HepG2 (cell line): ENCODE data around the gene TTLL12. TPM values are rescaled to one million over a fixed set of nuclear protein-coding genes. Genes with fewer than 3 reads are reported as not detected.
A peak's percentile ranks its signal among the peaks of the same experiment; 100 is the strongest.

Source experiments
- ATAC-seq: fragments of 200-7000 bp; cut with Tn5 transposase; 3 replicates; pipeline ENCODE4 v1.9.1; 2020; ENCODE audit warnings: mild to moderate bottlenecking, moderate library complexity
- BruUV-seq: library from RNA; stranded (reverse); fragments of 400-500 nt; replicated peaks from 2 replicates; lab custom pipeline; 2021; lab: Mats Ljungman, UMichigan
- CTCF ChIA-PET: fragments of 300-600 bp; formaldehyde crosslinking; extraction: SDS; loops from one replicate; lab custom pipeline; 2021; ENCODE audit warnings: low total read pairs, inconsistent platforms, low intra/inter-chr PET ratio; lab: Yijun Ruan, JAX
- POLR2A ChIA-PET: fragments of 350-600 bp; sonication (Branson Sonifier 250); formaldehyde crosslinking; loops from one replicate; lab custom pipeline; 2020; ENCODE audit warnings: antibody characterized with exemption, inconsistent platforms; lab: Yijun Ruan, JAX
- DNase-seq: peaks from one replicate; pipeline ENCODE4 v3.0.0-alpha.2; 2015; ENCODE audit warnings: low spot score
- FAIRE-seq: peaks from 3 replicates; lab custom pipeline; 2011; peaks lifted over from hg19 to GRCh38; lab: Jason Lieb, UNC
- H2AFZ ChIP-seq: one replicate; pipeline ENCODE4 v1.6.1; 2011; ENCODE audit warnings: low read length, inconsistent platforms
- H3K27ac ChIP-seq: fragments of 300-600 bp; 3 replicates; pipeline ENCODE4 v1.8.0; 2011; ENCODE audit warnings: mixed run types, mild to moderate bottlenecking, mixed read lengths, low read length, inconsistent platforms; ENCODE audit not compliant: insufficient read depth; ENCODE audit errors: extremely low read length
- H3K27me3 ChIP-seq, 2 experiments: fragments of 200-600 bp in 1 of 2; 2 replicates in 1 of 2; 3 replicates in 1 of 2; pipeline versions ENCODE4 v1.6.0 to v1.8.0; 2011; ENCODE audit warnings: low read length in 2 of 2, mild to moderate bottlenecking in 2 of 2, moderate library complexity in 2 of 2, inconsistent platforms in 1 of 2; ENCODE audit not compliant: insufficient read depth in 2 of 2, control insufficient read depth in 1 of 2
- H3K36me3 ChIP-seq, 2 experiments: fragments of 200-600 bp in 1 of 2; replicated peaks in 1 of 2; 2 replicates in 1 of 2; 3 replicates in 1 of 2; pipeline versions ENCODE4 v1.5.1 to v1.8.0; 2011; ENCODE audit warnings: low read length in 2 of 2, inconsistent platforms in 1 of 2; ENCODE audit not compliant: insufficient read depth in 2 of 2, control insufficient read depth in 1 of 2
- H3K4me1 ChIP-seq: 2 replicates; pipeline ENCODE4 v1.5.1; 2012; ENCODE audit warnings: low read length, inconsistent platforms; ENCODE audit not compliant: insufficient read depth
- H3K4me2 ChIP-seq: 2 replicates; pipeline ENCODE4 v1.6.0; 2011; ENCODE audit warnings: low read depth, low read length, inconsistent platforms
- H3K4me3 ChIP-seq, 3 experiments: fragments of 200-600 bp in 1 of 3; sonication (generic), shearing (Covaris generic) in 1 of 3; replicated peaks in 1 of 3; 2 replicates each; pipeline ENCODE4 v1.5.1; 2011 to 2016; ENCODE audit warnings: low read length in 3 of 3, inconsistent platforms in 2 of 3, low read depth in 2 of 3, mild to moderate bottlenecking in 2 of 3, control low read depth in 1 of 3, mixed read lengths in 1 of 3; ENCODE audit not compliant: insufficient read depth in 1 of 3
- H3K79me2 ChIP-seq: one replicate; pipeline ENCODE4 v1.6.1; 2011; ENCODE audit warnings: low read length, inconsistent platforms; ENCODE audit not compliant: insufficient read depth
- H3K9ac ChIP-seq: 2 replicates; pipeline ENCODE4 v1.6.0; 2011; ENCODE audit warnings: mild to moderate bottlenecking, low read depth, low read length, inconsistent platforms; ENCODE audit not compliant: insufficient read depth
- H3K9me3 ChIP-seq: 2 replicates; pipeline ENCODE4 v1.5.1; 2012; ENCODE audit warnings: mild to moderate bottlenecking, low read length
- H4K20me1 ChIP-seq: 2 replicates; pipeline ENCODE4 v1.6.0; 2011; ENCODE audit warnings: inconsistent platforms, mild to moderate bottlenecking, low read length, moderate library complexity; ENCODE audit not compliant: insufficient read depth
- GATA4 ChIP-seq: sonication (generic); IDR thresholded peaks from 2 replicates; pipeline ENCODE4 v1.6.1; 2016; ENCODE audit warnings: antibody characterized with exemption, low read depth, borderline replicate concordance
- NRL ChIP-seq: sonication (generic); formaldehyde crosslinking; IDR thresholded peaks from 2 replicates; pipeline ENCODE4 v1.5.0; 2020; ENCODE audit warnings: missing genetic modification reagents, mild to moderate bottlenecking, moderate library complexity, borderline replicate concordance
- SMARCC2 ChIP-seq: fragments of 450-650 bp; IDR thresholded peaks from 2 replicates; pipeline ENCODE4 v1.6.1; 2017; ENCODE audit warnings: antibody characterized with exemption, mild to moderate bottlenecking
- TAF15 ChIP-seq: fragments of 200-400 bp; formaldehyde crosslinking; IDR thresholded peaks from one replicate; pipeline ENCODE4 v1.6.1; 2018; ENCODE audit warnings: mild to moderate bottlenecking, low read depth, low read length; ENCODE audit not compliant: poor library complexity, severe bottlenecking
- TSC22D2 ChIP-seq: sonication (generic); formaldehyde crosslinking; IDR thresholded peaks from 2 replicates; pipeline ENCODE4 v1.5.1; 2020; ENCODE audit warnings: missing genetic modification reagents, mild to moderate bottlenecking, borderline replicate concordance
- U2AF2 ChIP-seq: fragments of 200-400 bp; formaldehyde crosslinking; IDR thresholded peaks from 2 replicates; pipeline ENCODE4 v1.6.1; 2017; ENCODE audit warnings: low read depth, mild to moderate bottlenecking, low read length
- ZFP1 ChIP-seq: IDR thresholded peaks from 2 replicates; pipeline ENCODE4 v1.6.1; 2016
- ZNF558 ChIP-seq: sonication (generic); formaldehyde crosslinking; IDR thresholded peaks from 2 replicates; pipeline ENCODE4 v1.9.0; 2022; ENCODE audit warnings: mild to moderate bottlenecking, missing genetic modification reagents, borderline replicate concordance
- ZNF768 ChIP-seq: sonication (generic); formaldehyde crosslinking; IDR thresholded peaks from 2 replicates; pipeline ENCODE4 v1.4.0; 2020; ENCODE audit warnings: missing genetic modification reagents
- WGBS: methylation state at CpG from one replicate; pipeline ENCODE4 v1.1.6; 2017; ENCODE audit warnings: low lambda C conversion rate; 5-methylcytosine and 5-hydroxymethylcytosine counted together
- in situ Hi-C: cut with HindIII; loops from 2 replicates; pipeline ENCODE4 v1.10.0; 2017; ENCODE audit warnings: low pct_unique_long_range_greater_than_20kb; ENCODE audit not compliant: extremely low pct_ligation_motif_present
- intact Hi-C: fragments of 100-400 bp; cut with micrococcal nuclease; formaldehyde crosslinking; loops from one replicate; pipeline ENCODE4 v1.10.0; 2022; ENCODE audit not compliant: unreplicated experiment
- polyA plus RNA-seq, 8 experiments: library from polyadenylated mRNA; depleted of rRNA in 3 of 8; stranded (reverse) in 7 of 8; unstranded in 1 of 8; fragments of >200 nt; fragmentation: Illumina TruSeq in 4 of 8; extraction: Trizol in 4 of 8; gene quantifications; 2 replicates each; pipeline versions ENCODE4 v1.2.1 to v1.2.3, GENCODE V29; 2011 to 2016; ENCODE audit warnings: low read depth in 4 of 8, missing spikeins in 1 of 8, mixed read lengths in 1 of 8; ENCODE audit not compliant: insufficient read depth in 1 of 8
- total RNA-seq, 5 experiments: library from RNA; depleted of rRNA; stranded (reverse); fragments of >200 nt; fragmentation: Illumina TruSeq; extraction: Trizol; gene quantifications; 2 replicates each; pipeline ENCODE4 v1.2.3, GENCODE V29; 2016; ENCODE audit warnings: low read depth in 1 of 5
- TF ChIP-seq, protein P1 (sequence below): sonication (generic); formaldehyde crosslinking; IDR thresholded peaks from 2 replicates; pipeline ENCODE4 v1.4.0; 2020; ENCODE audit warnings: missing genetic modification reagents
- TF ChIP-seq, protein P2 (sequence below): IDR thresholded peaks from 2 replicates; pipeline ENCODE4 v1.6.1; 2016; ENCODE audit warnings: low read depth

TTLL12 gene
- total and polyA plus RNA-seq, 2 of the 13 experiments (the other 11 are each of a cell fraction or from before 2014, with no cell fraction given): 11.9 to 38.1 TPM

DNA sequence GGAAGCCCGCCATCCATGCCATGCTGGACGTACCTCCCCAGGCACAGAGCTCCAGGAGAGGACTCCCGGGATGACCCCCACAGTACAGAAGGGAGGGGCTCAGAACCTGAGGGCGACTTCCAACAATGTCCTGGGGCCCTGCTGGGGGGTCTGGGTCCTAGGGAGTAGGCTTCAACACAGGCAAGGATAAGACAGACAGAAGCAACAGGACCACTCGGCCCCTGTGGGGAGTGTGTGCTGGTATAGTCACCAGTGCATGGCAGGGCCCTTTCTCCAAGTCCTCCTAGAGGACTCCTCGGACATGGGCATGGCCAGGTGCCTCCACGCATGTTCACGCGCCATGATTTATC is 16.8 kb downstream of the TTLL12 start:
- 93% methylated on average over 3 of the region's 9 CpGs for WGBS
- ChIA-PET POLR2A (no interaction called here), CTCF (no interaction called here)
- H3K4me1 ChIP-seq: no peaks in the 10 kb centered on the region
- peaks cover 17 to 39% of the 10 kb centered on the region in 2 experiments for H3K36me3 ChIP-seq
- no peak overlapping the region for H3K9ac ChIP-seq
- H3K4me3 ChIP-seq: no peak overlapping the region
- no peaks in the 10 kb centered on the region for H4K20me1 ChIP-seq
- no peak overlapping the region for H3K27ac ChIP-seq
- H3K4me2 ChIP-seq: no peak overlapping the region
- ATAC-seq (no peak), DNase-seq (no peak), FAIRE-seq (no peak)
- intact Hi-C loops: no loop called here
- no TSS peak for BruUV-seq
- TF ChIP-seq NRL (CRISPR knock-in tag) (no peak), GATA4 (no peak), ZNF558 (CRISPR knock-in tag) (no peak), TSC22D2 (CRISPR knock-in tag) (no peak), ZFP1 (CRISPR knock-in tag) (no peak)
- TF ChIP-seq, protein P1, sequence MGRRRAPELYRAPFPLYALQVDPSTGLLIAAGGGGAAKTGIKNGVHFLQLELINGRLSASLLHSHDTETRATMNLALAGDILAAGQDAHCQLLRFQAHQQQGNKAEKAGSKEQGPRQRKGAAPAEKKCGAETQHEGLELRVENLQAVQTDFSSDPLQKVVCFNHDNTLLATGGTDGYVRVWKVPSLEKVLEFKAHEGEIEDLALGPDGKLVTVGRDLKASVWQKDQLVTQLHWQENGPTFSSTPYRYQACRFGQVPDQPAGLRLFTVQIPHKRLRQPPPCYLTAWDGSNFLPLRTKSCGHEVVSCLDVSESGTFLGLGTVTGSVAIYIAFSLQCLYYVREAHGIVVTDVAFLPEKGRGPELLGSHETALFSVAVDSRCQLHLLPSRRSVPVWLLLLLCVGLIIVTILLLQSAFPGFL (CRISPR knock-in tag): no peak
- H3K79me2 ChIP-seq: no peaks in the 10 kb centered on the region
- in situ Hi-C loops: no loop called here
- H2AFZ ChIP-seq: no peak overlapping the region
- H3K27me3 ChIP-seq: no peaks in the 10 kb centered on the region
- H3K9me3 ChIP-seq: no peaks in the 10 kb centered on the region

DNA sequence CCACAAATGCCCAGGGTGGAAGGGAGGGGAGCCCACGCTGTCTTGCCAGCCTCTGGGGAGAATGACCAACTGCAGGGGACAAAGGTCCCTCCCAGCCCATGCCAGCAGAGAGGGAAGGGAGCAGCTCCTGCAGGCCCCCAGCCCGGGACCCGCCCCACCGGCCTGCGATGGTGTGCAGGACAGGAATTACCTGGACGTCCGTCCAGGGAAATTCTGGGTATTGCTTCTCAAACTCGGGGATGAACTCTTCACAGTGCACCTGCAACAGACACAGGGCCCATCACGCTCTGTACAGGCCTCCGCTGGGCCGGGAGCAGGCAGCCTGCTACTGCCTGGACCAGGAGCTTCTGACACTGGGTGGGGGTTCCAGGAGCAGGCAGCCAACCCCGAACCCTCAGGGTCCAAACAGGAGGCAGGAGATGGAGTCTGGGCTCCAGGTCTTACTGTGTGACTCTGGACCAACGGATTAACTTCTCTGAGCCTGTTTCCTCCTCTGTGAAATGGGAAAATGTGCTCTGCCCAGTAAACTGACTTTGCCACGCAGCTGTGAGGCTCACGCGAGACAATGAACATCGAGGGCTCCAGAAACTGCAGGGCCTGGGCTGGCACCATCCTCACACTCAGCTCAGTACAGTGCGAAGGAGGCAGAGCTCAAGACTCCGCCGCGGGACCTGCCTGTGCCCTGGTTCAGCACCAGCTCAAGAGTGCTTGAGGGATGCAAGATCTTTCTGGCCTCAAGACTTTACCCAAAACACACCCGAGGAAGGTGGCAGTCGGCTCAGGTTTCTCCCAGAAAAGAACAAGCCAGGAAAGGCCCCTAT is 17.4 kb downstream of the TTLL12 start:
- H3K27ac ChIP-seq: no peak overlapping the region
- TF ChIP-seq U2AF2 (no peak), SMARCC2 (no peak), TAF15 (no peak), ZNF768 (CRISPR knock-in tag) (peak; percentile 58)
- TF ChIP-seq, protein P2, sequence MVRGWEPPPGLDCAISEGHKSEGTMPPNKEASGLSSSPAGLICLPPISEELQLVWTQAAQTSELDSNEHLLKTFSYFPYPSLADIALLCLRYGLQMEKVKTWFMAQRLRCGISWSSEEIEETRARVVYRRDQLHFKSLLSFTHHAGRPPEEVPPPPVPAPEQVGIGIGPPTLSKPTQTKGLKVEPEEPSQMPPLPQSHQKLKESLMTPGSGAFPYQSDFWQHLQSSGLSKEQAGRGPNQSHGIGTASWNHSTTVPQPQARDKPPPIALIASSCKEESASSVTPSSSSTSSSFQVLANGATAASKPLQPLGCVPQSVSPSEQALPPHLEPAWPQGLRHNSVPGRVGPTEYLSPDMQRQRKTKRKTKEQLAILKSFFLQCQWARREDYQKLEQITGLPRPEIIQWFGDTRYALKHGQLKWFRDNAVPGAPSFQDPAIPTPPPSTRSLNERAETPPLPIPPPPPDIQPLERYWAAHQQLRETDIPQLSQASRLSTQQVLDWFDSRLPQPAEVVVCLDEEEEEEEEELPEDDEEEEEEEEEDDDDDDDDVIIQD: no peak
- WGBS: 97% methylated on average over 11 of the region's 23 CpGs
- no peak for ATAC-seq
- H3K36me3 ChIP-seq: peaks cover 12 to 33% of the 10 kb centered on the region in 2 experiments
- no peak overlapping the region for H3K4me2 ChIP-seq
- no peaks in the 10 kb centered on the region for H3K79me2 ChIP-seq
- intact Hi-C loops: no loop called here
- no peaks in the 10 kb centered on the region for H3K9me3 ChIP-seq
- no peaks in the 10 kb centered on the region for H3K27me3 ChIP-seq
- DNase-seq: no peak
- ChIA-PET POLR2A (no interaction called here), CTCF (no interaction called here)
- no peak overlapping the region for H3K4me3 ChIP-seq
- H3K4me1 ChIP-seq: no peaks in the 10 kb centered on the region
- FAIRE-seq: no peak
- no peak overlapping the region for H3K9ac ChIP-seq
- no peak overlapping the region for H2AFZ ChIP-seq
- in situ Hi-C loops: no loop called here
- BruUV-seq: no TSS peak
- H4K20me1 ChIP-seq: no peaks in the 10 kb centered on the region
